ENCODE measurements around the gene ARPC3. TPM values are rescaled to one million over a fixed set of nuclear protein-coding genes. Genes with fewer than 3 reads are reported as not detected.
A peak's percentile ranks its signal among the peaks of the same experiment; 100 is the strongest.

ARPC3 gene
- total and polyA plus RNA-seq, 10 of the 15 experiments (the other 5 are each of a cell fraction or from before 2014, with no cell fraction given): 81.6 to 890 (median 564) TPM

GRCh38 chr12:110403146-110403975 lies 46.8 kb downstream of the ARPC3 start, which contains the start of gene ANAPC7 (continued):
- TF ChIP-seq MXI1 (IDR thresholded peaks at IDR 0.05; ENCODE audit: low read depth, low read length) (peak; percentile 93), E4F1 (IDR thresholded peaks at IDR 0.05; ENCODE audit: borderline replicate concordance, partially characterized antibody) (no peak), PML (IDR thresholded peaks at IDR 0.05; ENCODE audit: low read length) (peak; percentile 85; the same call in 1 of the 2 replicates), MTA2 (IDR thresholded peaks at IDR 0.05; ENCODE audit: low read depth) (no peak), POLR2A (IDR thresholded peaks at IDR 0.05; ENCODE audit: low read depth, low read length) (peak; percentile 84), IRF5 (IDR thresholded peaks at IDR 0.05; ENCODE audit: borderline replicate concordance) (peak; percentile 96), MAX (IDR thresholded peaks at IDR 0.05; ENCODE audit: low read depth, low read length) (peak; percentile 59; the same call in 1 of the 2 replicates), BCL11A (IDR thresholded peaks at IDR 0.05; ENCODE audit: low read depth, low read length) (no peak), MTA3 (IDR thresholded peaks at IDR 0.05; ENCODE audit: borderline replicate concordance, low read length) (peak; percentile 70; the same call in 1 of the 2 replicates), SIX5 (IDR thresholded peaks at IDR 0.05; ENCODE audit: low read depth, low read length, severe bottlenecking) (no peak), ZNF217 (IDR thresholded peaks at IDR 0.05) (no peak), EZH2 (IDR thresholded peaks at IDR 0.05; ENCODE audit: borderline replicate concordance, control insufficient read depth, low read depth, low read length) (no peak), HDGF (IDR thresholded peaks at IDR 0.05) (no peak), TAF1 (IDR thresholded peaks at IDR 0.05; ENCODE audit: borderline replicate concordance, low read depth, low read length) (peak; percentile 82; the same call in 1 of the 2 replicates), ZBTB33 (IDR thresholded peaks at IDR 0.05) (peak; percentile 82), BACH1 (IDR thresholded peaks at IDR 0.05; ENCODE audit: borderline replicate concordance) (no peak), KDM1A (IDR thresholded peaks at IDR 0.05; ENCODE audit: borderline replicate concordance) (no peak), LARP7 (IDR thresholded peaks at IDR 0.05) (peak; percentile 12; the same call in 1 of the 2 replicates), RCOR1 (conservative IDR thresholded peaks at IDR 0.05; ENCODE audit: low read depth, low read length) (no peak)

Measured in GM12878 (cell line).